ENCODE results near the gene SCYGR5. TPM values are rescaled to one million over a fixed set of nuclear protein-coding genes. Genes with fewer than 3 reads are reported as not detected.

SCYGR5 gene
- total RNA-seq, 2 donors from 2014 or later = not detected

GRCh38 chr2:227643990-227644551 lies 22.5 kb upstream of the SCYGR5 start:
- TF ChIP-seq, protein P1, sequence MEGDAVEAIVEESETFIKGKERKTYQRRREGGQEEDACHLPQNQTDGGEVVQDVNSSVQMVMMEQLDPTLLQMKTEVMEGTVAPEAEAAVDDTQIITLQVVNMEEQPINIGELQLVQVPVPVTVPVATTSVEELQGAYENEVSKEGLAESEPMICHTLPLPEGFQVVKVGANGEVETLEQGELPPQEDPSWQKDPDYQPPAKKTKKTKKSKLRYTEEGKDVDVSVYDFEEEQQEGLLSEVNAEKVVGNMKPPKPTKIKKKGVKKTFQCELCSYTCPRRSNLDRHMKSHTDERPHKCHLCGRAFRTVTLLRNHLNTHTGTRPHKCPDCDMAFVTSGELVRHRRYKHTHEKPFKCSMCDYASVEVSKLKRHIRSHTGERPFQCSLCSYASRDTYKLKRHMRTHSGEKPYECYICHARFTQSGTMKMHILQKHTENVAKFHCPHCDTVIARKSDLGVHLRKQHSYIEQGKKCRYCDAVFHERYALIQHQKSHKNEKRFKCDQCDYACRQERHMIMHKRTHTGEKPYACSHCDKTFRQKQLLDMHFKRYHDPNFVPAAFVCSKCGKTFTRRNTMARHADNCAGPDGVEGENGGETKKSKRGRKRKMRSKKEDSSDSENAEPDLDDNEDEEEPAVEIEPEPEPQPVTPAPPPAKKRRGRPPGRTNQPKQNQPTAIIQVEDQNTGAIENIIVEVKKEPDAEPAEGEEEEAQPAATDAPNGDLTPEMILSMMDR (IDR thresholded peaks at IDR 0.05) = no peak
- intact Hi-C loops (cut with DNase I) = no loop called here
- Histone ChIP-seq H3K9ac (ENCODE audit: low read depth in 2 of 2, low read length in 2 of 2) (no peak overlapping the region), H3K9me3 (no peaks in the 10 kb centered on the region), H3K27ac (no peak overlapping the region), H3K4me1 (no peaks in the 10 kb centered on the region), H3K36me3 (no peaks in the 10 kb centered on the region), H3K4me3 (no peak overlapping the region), H3K27me3 (no peaks in the 10 kb centered on the region)
- DNase-seq = no peak

DNA sequence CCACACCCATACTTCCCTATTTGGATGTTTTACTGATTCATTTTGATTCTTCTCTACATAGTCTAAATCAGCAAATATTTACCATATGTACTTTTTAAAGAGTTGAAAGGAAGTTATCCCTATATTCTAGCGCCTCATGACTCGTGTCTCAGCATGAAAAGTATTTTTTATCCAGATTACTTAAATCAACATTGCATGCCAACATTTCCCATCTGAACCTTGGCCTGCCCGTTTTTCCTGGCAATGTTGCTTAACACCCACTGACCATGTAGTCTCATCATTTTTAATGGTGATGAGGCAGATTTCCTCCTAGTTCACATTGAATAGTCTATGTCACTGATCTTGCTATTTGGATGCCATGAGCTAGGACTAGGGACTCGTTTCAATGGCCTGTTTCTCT lies 13.2 kb upstream of the SCYGR5 start:
- Histone ChIP-seq H3K4me1 (no peaks in the 10 kb centered on the region), H3K9me3 (no peaks in the 10 kb centered on the region), H3K9ac (ENCODE audit: low read depth in 2 of 2, low read length in 2 of 2) (no peak overlapping the region), H3K27me3 (no peaks in the 10 kb centered on the region), H3K27ac (no peak overlapping the region), H3K4me3 (no peak overlapping the region), H3K36me3 (no peaks in the 10 kb centered on the region)
- intact Hi-C loops (cut with DNase I) = loop anchor here (10.0 kb wide), 1 partner anchor 249 kb away; no protein-coding TSS in a partner anchor
- TF ChIP-seq, protein P1 (IDR thresholded peaks at IDR 0.05) = no peak
- no peak for DNase-seq

DNA sequence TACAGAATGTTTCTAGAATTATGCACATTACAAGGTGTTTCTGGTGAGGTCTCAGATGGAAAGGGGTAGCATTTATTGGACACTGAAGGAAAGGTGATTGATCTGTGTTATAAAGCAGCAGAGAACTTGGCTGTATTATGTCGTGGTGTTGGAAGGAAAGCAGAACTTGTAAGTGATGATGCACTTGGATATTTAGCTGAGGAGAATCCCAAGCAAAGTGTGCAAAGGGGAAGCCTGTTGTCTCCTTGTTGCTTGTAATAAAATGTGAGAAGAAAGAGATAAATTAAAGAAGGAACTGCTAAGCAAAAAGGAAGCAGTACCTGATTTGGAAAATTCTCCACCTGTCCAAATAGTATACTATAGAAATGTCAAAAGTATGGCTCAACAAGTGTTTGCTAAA lies 12.2 kb upstream of the SCYGR5 start:
- H3K9ac ChIP-seq (ENCODE audit: low read depth in 2 of 2, low read length in 2 of 2) = no peak overlapping the region
- DNase-seq = no peak
- intact Hi-C loops (cut with DNase I) = loop anchor here (10.0 kb wide), 1 partner anchor 250 kb away; no protein-coding TSS in a partner anchor
- H3K4me1 ChIP-seq = no peaks in the 10 kb centered on the region
- TF ChIP-seq, protein P1 (IDR thresholded peaks at IDR 0.05) = no peak
- H3K27me3 ChIP-seq = no peaks in the 10 kb centered on the region
- H3K9me3 ChIP-seq = no peaks in the 10 kb centered on the region
- no peak overlapping the region for H3K27ac ChIP-seq
- H3K4me3 ChIP-seq = no peak overlapping the region
- H3K36me3 ChIP-seq = no peaks in the 10 kb centered on the region

GRCh38 chr2:227655454-227655853 lies 11.2 kb upstream of the SCYGR5 start:
- no peaks in the 10 kb centered on the region for H3K9me3 ChIP-seq
- no peaks in the 10 kb centered on the region for H3K27me3 ChIP-seq
- H3K36me3 ChIP-seq = no peaks in the 10 kb centered on the region
- no peak for DNase-seq
- no peak overlapping the region for H3K27ac ChIP-seq
- TF ChIP-seq, protein P1 (IDR thresholded peaks at IDR 0.05) = no peak
- intact Hi-C loops (cut with DNase I) = loop anchor here (5.0 to 10.0 kb wide), 3 partner anchors 207 to 251 kb away; no protein-coding TSS in a partner anchor
- H3K4me1 ChIP-seq = no peaks in the 10 kb centered on the region
- H3K9ac ChIP-seq (ENCODE audit: low read depth in 2 of 2, low read length in 2 of 2) = no peak overlapping the region
- no peak overlapping the region for H3K4me3 ChIP-seq

- no peaks in the 10 kb centered on the region for H3K4me1 ChIP-seq
Observed at GRCh38 chr2:227657199-227657845, 9.3 kb upstream of the SCYGR5 start.

More at GRCh38 chr2:227657199-227657845, 9.3 kb upstream of the SCYGR5 start:
- H3K9me3 ChIP-seq = no peaks in the 10 kb centered on the region
- H3K27ac ChIP-seq = no peak overlapping the region
- H3K36me3 ChIP-seq = no peaks in the 10 kb centered on the region
- H3K4me3 ChIP-seq = no peak overlapping the region
- TF ChIP-seq, protein P1 (IDR thresholded peaks at IDR 0.05) = no peak
- DNase-seq = no peak
- no peaks in the 10 kb centered on the region for H3K27me3 ChIP-seq
- intact Hi-C loops (cut with DNase I) = loop anchor here (5.0 to 10.0 kb wide), 3 partner anchors 205 to 253 kb away; no protein-coding TSS in a partner anchor
- H3K9ac ChIP-seq (ENCODE audit: low read depth in 2 of 2, low read length in 2 of 2) = no peak overlapping the region
